RCC 7860 (cell line): ENCODE data around the gene DEDD2.

Source experiments
- DNase-seq: peaks from one replicate; pipeline ENCODE4 v3.0.0-alpha.2; 2015; ENCODE audit warnings: low spot score
- FAIRE-seq: peaks from 2 replicates; lab custom pipeline; 2012; peaks lifted over from hg19 to GRCh38; lab: Jason Lieb, UNC

Gene DEDD2

DNA sequence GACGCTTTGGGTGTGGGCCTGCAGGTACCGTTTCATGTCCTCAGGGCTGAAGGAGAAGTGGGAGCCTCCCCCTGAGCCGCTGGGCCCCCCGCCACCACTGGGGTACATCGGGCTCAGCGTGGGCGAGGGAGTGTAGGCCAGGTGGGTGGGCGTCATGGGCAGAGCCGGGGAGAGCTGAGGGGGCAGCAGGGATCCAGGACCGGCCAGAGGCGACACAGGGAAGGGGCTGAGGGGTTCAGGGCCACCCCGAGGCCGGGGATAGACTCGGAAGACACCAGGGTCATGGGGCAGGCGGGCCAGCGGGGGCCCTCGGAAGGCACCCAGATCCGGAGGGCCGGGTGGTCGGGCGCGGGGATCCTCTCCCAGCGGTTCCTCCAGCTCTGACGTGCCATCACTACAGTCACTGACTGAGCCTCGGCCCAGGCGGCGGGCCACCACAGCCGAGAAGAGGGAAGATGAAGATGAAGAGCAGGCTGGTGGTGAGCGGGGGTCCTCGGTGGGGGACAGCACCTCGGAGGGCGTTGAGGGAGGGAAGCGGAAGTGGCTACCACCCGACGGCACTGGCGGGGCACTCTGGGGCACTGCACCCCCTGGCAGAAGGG lies 31.8 kb upstream of the DEDD2 start:
- DNase-seq, result no peak
- FAIRE-seq, result no peak

DNA sequence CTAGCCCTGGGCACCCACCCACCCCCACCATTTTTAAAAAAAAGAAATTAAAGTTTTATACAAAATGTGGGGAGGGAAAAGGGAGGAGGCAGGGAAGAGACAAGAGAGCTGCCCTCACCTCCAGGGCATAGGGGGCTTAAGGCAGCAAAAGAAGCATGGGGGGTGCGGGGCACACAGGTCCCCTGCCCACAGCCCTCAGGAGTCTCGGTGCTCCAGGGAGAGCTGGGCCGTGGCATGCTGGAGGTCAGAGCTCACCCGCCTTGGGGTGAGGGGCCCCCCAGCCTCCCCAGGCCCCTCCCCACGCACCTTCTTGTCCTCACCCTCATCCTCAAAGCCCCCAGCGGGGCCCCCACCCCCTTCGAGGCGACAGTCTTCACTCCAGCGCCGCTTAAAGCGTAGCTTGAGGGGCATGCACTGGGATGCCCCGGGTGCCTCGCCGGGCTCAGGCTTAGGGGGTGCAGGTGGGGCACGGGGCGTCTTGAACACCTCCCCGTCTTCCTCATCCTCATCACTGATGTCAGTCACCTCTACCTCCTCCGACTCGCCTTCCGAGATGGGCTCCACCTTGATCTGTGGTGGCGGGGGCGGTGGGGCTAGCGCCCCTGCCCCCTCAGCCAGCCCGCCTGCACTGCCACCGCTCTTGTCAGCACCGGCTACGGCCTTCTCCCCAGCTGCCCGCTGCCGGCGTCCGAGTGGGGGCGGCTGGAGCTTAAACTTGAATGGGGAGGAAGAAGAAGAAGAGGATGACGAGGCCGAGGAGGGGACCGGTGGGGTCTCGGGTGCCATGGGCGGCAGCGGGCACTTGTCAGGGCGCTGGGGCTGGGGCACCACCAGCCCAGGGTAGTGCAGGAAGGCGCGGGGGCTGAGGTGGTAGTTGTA lies 31.0 kb upstream of the DEDD2 start:
- FAIRE-seq (no peak), DNase-seq (no peak)

DNA sequence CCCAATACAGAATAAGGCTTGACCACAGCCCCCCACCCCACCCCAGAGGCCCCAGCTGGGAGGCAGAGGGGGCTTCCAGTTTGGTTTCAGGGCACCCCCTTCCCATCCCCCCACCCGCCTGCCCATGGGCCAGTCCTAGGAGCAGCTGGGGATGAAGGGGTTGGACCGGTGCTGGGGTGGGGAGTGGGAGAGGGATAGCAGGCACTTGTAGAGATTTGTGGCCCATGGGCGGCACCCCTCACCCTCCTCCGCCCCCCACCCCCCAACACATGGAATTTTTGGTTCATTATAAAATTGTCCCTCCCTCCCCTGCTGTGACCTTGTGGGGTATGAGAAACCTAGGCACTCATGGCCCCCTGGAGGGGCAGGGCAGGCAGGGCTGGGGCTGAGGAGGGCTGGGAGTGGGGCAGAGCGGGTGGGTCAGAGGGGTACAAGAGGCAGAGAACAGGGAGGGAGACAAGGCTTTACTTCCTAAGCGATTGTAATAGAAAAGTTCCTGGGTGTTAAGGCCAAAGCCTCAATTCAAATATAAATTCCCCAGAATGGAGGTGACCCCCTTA lies 30.2 kb upstream of the DEDD2 start:
- DNase-seq (no peak), FAIRE-seq (no peak)

DNA sequence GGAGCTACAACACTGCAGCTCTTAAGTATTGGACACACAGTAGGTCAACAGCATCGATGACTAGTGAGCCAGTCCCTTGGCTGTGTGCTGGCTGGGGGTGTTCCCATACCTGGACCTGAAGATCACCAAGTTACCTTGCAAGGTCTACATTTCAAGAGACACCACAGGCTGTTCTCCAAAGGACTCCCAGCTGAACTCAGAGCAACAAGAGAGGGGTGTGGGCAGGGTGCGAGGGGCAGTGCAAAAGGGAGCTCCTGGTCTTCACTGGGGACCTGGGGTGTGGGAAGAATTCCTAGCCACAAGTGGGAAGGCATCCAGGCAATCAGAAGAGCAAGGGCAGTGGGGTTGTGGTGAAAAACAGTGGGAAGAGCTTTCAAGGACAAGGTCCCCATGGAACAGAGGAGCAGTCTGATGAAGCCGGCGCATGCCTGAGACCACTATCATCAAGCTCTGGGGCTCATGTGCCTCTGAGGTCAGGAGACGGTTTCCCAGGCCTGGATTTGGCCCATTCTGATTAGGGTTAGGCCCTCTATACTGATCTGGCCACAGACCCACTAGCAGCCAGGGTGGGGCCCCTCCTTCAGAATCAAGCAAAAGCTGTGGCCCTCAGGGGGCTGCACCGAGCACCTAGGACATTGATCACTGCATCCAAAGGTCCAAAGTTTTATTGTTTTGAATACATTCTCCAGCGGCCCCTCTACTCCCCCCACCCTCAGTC lies 29.6 kb upstream of the DEDD2 start:
- no peak for FAIRE-seq

DNA sequence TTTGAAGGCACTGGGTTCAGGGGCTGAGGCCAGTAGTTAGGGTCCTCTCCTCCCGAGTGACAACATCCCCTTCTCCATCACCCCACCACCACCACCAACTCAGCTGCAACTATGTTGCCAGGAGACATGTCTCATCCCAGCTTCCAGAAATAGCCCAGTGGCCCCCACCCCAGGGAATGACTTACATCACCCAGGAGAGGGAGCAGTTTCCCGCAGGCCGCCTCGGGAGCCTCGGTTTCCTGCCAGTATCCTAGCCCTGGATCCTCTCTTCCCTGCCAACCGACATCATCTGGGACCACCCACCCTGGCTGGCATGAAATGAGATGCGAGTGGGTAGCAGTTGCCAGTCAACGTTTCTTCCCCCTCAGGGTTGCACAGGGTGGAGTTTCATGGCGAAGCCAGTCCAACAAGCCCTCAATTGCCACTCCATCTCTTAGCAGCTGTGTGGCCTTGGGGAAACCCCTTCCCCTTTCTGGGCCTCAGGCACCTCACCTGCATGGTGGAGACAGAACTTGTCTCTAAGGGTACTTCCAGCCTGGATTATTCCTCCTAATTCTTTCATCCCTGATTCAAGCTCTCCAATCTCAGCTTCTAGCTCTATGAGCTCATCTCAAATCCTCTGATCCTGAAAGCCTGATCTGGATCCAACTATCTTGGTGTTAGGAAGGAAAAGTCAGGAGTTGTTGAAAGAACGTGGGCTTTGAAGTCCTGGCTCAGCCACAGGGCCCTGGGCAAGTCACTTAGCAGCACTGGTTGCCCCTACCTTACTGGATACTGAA lies 28.9 kb upstream of the DEDD2 start:
- DNase-seq (peak; percentile 39), FAIRE-seq (no peak)

More for the DNA sequence above, 29.6 kb upstream of the DEDD2 start:
- DNase-seq, result no peak

DNA sequence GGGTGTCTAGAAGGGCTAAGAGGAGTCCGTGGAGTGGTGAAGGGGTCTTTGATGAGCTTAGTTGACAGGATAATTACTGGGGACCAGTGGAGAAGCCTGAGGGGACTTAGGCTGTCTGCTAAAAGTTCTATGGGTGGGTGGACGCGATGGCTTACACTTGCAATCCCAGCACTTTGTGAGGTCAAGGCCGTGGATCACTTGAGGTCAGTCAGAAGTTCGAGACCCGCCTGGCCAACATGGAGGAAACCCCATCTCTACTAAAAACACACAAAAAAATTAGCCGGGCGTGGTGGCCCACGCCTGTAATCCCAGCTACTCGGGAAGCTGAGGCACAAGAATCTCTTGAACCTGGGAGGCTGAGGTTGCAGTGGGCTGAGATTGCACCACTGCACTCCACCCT lies 27.8 kb upstream of the DEDD2 start:
- no peak for FAIRE-seq
- no peak for DNase-seq

DNA sequence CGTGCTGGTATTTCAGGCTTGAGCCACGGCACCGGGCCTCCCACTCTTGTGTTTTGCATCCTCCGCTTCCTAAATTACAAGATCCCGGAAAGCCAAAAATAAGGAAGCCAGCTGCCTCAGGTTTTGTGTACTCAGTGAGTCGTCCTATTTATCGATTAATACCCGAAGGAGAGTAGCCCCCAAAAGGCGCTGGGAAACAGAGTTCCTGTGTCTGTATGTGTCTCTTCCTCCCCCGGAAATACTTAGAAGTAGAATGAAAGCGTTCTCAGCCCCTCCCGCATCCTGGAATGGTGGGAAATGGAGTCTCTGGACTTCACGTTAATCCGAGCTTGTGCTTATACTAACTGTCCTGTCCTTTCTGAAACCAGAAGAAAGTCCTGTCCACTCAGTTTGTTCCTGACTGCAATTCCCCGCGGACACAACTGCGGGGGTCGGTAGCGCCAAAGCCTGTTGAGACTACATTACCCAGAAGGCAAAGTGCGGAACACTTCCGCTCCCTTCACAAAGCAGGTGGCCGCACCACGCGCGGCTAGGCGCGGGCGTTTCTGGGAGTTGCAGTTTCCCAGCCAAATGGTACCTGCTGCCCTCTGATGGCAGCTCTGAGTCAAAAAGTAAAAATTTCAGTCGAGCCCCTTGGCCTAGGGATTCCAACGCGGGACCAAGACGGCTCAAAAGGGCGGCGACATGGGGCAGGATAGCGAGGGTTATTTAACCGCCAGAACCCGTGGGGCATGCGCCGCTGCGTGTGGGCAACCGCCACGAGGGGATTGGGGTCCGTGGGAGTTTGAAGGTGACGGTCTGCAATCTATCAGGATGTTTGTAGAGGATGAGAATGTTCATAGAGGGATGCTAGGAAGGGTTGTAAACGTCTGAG lies 27.1 kb upstream of the DEDD2 start:
- DNase-seq (peak; percentile 81), FAIRE-seq (peak; percentile 61)

DNA sequence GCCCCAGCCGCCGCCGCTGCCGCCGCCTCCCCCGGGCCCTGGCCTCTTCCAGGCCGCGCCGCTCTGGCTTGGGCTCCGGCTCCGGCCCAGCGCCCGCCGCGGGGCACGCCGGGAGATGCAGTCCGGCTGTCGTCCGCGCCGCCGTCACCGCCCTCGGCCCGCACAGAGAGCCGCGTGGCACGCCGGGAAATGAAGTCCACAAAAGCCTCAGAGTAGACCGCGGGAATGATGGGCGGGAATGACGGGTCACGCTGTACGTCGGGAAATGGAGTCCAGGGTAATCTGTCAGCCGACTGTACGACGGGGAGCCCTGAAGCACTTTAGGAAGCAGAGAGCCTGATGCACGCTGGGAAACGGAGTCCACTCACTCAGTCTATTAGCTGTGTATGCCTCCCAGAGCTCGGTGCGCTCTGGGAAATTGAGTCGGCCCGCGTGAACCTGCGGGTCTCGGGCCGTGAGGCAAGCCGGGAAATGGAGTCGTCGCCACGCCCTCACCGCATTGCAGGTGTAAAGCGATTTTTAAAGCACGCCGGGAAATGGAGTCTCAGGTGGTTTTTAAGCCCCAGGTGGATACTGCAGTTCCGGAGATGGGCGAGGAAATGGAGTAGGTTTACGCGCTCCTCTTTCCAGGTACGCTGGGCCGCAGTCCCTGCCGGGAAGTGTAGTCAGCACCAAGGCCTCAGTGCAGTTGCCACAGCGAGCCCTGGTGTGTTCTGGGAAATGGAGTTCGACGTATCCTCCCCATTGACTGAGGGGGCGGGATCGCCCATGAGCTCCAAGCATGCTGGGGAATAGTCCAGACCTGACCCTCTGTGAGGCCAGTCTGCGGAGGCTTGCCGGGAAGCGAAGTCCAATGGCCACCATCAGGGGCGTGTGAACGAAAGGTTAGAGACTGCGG lies 25.3 kb upstream of the DEDD2 start, which contains the start of gene GSK3A:
Gene GSK3A, minus strand, starts transcription at position 91 of the 898 bp plus-strand sequence. CDS start 137 bp downstream, outside the sequence.
- peak; percentile 94 for DNase-seq
- peak; percentile 86 for FAIRE-seq

DNA sequence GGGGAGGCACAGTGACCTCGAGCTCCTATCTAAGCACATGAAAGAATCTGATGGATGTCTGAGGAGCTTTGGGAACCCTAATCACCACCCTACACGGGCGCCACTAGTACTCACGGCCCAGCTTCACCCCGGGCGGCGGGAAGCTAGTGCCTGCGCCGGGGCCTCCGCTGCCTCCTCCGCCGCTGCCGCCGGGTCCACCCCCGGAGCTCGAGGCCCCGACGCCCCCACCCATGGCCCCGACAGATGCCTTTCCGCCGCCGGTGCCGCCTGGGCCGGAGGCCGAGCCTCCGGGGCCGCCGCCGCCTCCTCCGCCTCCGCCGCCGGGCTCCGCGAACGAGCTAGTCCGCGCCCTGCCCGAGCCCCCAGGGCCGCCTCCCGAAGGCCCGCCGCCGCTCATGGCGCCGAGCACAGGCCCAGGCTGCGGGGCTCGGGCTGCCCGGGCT lies 24.6 kb upstream of the DEDD2 start:
- DNase-seq, result no peak

DNA sequence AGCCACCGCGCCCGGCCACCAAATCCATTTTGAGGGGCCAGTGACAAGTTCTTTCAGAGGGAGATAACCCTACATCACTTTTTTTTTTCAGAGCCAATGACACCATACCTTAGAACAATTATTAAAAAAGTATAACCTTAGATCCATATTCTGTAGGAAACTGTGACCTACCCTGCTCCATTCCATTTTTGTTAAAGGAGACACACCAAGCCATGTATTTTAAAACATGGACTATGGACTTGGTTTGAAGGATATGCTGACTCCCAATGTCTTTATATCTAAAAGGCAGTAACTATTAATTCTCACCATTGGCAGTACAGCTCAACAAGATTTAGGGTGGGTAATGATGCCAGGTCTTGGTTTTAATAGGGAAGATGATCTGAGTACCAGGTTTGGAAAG lies 23.8 kb upstream of the DEDD2 start:
- DNase-seq, result no peak
- no peak for FAIRE-seq

More for the DNA sequence above, 24.6 kb upstream of the DEDD2 start:
- FAIRE-seq, result no peak

DNA sequence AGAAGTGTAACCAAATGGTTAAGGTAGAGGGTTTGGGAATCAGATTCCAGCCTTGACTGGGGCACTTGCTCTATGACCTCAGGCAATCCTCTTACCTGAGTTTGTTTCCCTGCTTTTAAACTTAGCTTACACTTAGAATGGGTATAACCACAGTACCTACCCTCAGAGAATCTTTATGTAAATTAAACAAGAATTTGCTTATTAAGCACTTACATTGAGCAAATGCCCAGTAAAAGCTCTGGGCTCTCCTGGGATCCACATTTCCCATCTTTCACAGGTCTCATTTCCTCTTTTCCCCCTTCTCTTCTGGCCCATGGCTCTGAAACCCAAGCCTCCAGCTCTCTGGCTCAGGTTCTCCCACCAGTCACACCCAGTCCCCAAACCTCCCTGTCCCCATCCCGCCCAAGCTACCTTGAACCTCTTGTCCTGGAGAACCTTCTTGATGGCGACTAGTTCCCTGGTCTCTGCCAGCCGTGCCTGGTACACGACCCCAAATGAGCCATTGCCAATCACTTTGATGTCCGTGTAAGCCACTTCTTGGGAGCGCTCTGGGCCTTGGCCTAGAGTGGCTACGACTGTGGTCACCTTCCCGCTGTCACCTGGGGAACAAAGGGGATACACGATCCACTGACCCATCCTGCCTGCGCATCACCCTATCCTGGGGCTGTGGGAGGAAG lies 22.2 kb upstream of the DEDD2 start:
- DNase-seq, result no peak

DNA sequence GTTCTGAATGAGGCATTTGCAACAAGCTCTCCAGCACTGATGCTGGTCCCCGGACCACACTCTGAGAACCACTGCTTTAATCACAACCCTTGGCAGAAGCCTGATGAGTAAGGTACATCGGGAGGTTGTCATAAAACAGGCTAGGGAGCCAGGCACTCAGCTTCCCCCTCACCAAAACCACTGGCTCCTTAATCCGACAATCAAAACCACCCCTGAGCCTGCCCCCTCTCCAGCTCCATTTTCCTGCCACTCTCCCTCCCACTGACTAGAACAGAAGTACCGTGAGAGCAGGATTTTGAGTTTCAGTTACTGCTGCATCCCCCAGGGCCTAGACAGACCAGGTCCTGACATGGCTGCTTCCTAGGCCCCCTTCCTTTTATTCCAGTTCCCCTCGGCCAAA lies 17.7 kb upstream of the DEDD2 start:
- DNase-seq (no peak), FAIRE-seq (no peak)

More for the DNA sequence above, 22.2 kb upstream of the DEDD2 start:
- no peak for FAIRE-seq

DNA sequence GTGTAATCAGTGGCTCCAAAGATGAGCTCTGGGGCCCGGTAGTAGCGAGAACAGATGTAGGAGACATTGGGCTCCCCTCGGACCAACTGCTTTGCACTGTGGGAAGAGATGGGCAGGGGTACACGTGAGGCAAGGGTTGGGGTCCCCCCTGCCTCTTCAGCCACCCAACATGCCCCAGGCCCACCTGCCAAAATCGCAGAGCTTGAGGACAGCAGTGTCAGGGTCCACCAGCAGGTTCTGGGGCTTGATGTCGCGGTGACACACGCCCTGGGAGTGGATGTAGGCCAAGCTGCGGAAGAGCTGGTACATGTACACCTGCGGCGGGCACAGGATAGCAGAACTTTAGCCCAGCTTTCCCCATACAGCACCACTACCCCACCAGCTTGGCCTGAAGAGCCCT lies 16.9 kb upstream of the DEDD2 start:
- FAIRE-seq, result no peak
- no peak for DNase-seq

DNA sequence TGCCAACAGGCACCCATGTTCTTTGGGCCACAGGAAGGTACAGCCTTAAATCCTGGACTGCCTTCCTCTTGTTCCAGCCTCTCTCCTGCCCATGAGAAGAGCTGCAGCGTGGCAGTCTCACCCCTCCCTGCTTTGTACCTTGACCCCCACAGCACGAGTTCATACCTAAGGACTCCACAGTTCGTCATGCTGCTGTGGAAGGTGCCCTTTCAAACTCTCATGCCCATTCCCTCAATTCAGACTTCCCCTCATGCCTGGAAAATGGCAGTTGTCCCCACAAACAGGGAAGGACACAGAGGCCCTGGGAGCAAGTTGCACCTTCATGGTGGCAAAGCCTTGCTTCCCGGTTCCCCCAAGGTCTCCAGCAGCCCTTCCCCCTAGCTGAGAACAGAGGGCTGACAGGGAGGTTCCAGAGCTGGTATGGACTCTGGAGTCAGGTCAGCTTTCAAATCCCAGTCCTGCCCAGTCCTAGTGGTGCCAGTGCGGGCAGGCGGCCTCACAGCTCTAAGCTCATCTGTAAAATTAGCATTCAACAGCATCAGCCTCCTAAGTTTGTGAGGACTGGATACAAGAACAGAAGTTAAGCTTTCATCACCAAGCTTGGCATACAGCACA lies 16.3 kb upstream of the DEDD2 start:
- DNase-seq (no peak), FAIRE-seq (no peak)

DNA sequence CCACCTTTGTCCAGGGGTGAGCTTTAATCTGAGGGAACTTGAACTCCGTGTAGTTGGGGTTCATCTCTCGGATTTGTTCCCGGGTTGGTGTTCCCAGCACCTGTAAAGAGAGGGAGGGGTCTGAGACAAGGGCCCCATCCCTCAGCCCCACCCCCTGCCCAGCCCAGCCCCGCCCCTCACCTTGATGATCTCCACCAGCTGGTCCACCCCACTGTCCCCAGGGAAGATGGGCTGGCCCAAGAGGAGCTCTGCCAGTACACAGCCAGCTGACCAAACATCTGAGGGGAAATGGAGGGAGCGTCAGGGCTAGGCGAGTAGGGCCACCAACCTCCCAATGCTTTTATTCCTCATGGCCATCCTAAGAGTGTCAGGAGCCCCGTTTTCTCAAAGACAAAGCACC lies 15.6 kb upstream of the DEDD2 start:
- no peak for FAIRE-seq
- no peak for DNase-seq

DNA sequence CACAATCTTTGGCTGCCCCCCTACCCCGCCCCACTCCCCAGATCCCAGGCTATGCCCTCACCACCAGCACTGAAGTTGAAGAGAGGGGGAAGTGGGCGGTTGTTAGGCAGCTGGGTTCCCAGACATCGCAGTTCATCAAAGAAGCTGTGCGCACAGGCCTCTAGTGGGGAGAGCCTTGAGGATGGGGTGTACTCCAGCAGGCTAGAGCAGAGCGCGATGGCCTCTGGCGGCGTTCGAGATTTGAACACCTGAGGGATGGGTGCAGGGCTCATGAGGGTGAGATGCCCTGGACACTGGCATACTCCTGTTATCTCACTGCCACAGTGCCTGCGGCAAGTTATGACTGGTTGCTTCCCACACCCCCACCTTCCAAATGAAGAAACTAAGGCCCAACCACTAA lies 15.0 kb upstream of the DEDD2 start:
- DNase-seq (no peak), FAIRE-seq (no peak)

DNA sequence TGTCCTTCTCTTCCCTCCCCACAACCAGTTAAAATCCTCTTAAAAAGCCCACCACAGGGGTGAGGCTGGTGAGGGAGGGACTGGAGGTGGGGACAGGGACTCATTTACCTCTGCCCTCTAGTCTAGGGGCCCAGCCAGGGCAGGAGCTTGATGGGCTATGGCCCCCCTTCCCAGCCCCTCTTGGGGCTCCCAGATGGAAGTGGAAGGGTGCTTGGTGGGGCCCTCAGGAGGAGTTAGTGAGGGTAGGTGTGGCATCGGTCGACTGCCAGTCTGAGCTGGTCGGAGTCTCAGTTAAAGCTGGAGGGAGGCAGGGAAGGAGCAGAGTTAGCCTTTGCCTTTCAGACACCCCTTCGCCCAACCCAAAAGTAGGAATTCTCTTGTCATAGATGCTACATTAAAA lies 13.1 kb upstream of the DEDD2 start:
- DNase-seq, result no peak
- no peak for FAIRE-seq
